Erythroblast (primary cell): ENCODE results near the gene NSD1.

Experiments
- GATA1 ChIP-seq: IDR thresholded peaks from 2 replicates; pipeline ENCODE4 v1.6.1; 2011; ENCODE audit warnings: low read depth, mild to moderate bottlenecking, control low read depth, low read length, moderate library complexity
- POLR2A ChIP-seq: IDR thresholded peaks from 2 replicates; pipeline ENCODE4 v1.6.1; 2011; ENCODE audit warnings: mild to moderate bottlenecking, low read length

- TF ChIP-seq POLR2A (no peak), GATA1 (no peak)
These were observed 176.0 kb downstream of the NSD1 start for GRCh38 chr5:177309351-177310191.
